GM18502 (cell line): Measurements from ENCODE around the gene PSMD4.
"Not testable (repeated sequence)": the region's sequence is repeated elsewhere in the genome, so short reads cannot be mapped to it uniquely, and the experiment has no call there.

Experiments used
- ATAC-seq: cut with Tn5 transposase; IDR thresholded peaks from one replicate; pipeline ENCODE4 v1.9.1; 2021; ENCODE audit warnings: mild to moderate bottlenecking; ENCODE audit not compliant: unreplicated experiment, poor library complexity

Gene PSMD4

GRCh38 chr1:151267760-151268159, 13.2 kb downstream of the PSMD4 start:
- ATAC-seq: no peak

- ATAC-seq: no peak
These were observed 19.5 kb downstream of the PSMD4 start for GRCh38 chr1:151273924-151274466.

- ATAC-seq: not testable (repeated sequence)
These were observed 20.8 kb downstream of the PSMD4 start for GRCh38 chr1:151275341-151275740.

- ATAC-seq: no peak
These were observed 22.7 kb downstream of the PSMD4 start for GRCh38 chr1:151277249-151277648.

GRCh38 chr1:151281225-151281968, 26.9 kb downstream of the PSMD4 start:
- ATAC-seq: peak; percentile 31

- ATAC-seq: peak; percentile 87
These were observed 27.7 kb downstream of the PSMD4 start, which contains the start of gene ZNF687 for GRCh38 chr1:151281969-151282882. Gene ZNF687, plus strand, starts transcription at chr1:151282299. Its CDS starts 3,993 bp downstream, at chr1:151286292.

GRCh38 chr1:151282883-151283725, 28.6 kb downstream of the PSMD4 start:
- no peak for ATAC-seq

- ATAC-seq: no peak
These were observed 29.6 kb downstream of the PSMD4 start for GRCh38 chr1:151284013-151284577.

- no peak for ATAC-seq
These were observed 32.2 kb downstream of the PSMD4 start for GRCh38 chr1:151286619-151287340.

- ATAC-seq: no peak
These were observed 32.8 kb downstream of the PSMD4 start for GRCh38 chr1:151287341-151287699.

- no peak for ATAC-seq
These were observed 33.4 kb downstream of the PSMD4 start for GRCh38 chr1:151287767-151288500.

GRCh38 chr1:151288502-151288901, 34.0 kb downstream of the PSMD4 start:
- no peak for ATAC-seq

GRCh38 chr1:151289080-151289935, 34.8 kb downstream of the PSMD4 start:
- no peak for ATAC-seq

- ATAC-seq: no peak
These were observed 35.6 kb downstream of the PSMD4 start for GRCh38 chr1:151289991-151290708.

GRCh38 chr1:151290709-151291303, 36.3 kb downstream of the PSMD4 start:
- ATAC-seq: no peak

GRCh38 chr1:151292207-151293030, 37.9 kb downstream of the PSMD4 start:
- no peak for ATAC-seq
